Measurements from ENCODE around the gene SLC31A2. TPM values are rescaled to one million over a fixed set of nuclear protein-coding genes. Genes with fewer than 3 reads are reported as not detected.
"Not testable (repeated sequence)": the region's sequence is repeated elsewhere in the genome, so short reads cannot be mapped to it uniquely, and the experiment has no call there.

Gene SLC31A2
- total RNA-seq (2014; rRNA removed; shearing (Covaris generic)) = 0.41 and 2.3 TPM in 2 replicates

GRCh38 chr9:113150670-113151611 is at the start of gene SLC31A2:
Gene SLC31A2 (plus strand): TSS chr9:113151007. CDS start chr9:113151075, 68 bp downstream.
- Histone ChIP-seq H3K36me3 (replicated peaks; ENCODE audit: control insufficient read depth, insufficient read depth, low read length) (no peaks in the 10 kb centered on the region), H3K4me3 (ENCODE audit: insufficient read depth, low read depth, low read length) (peak within 1 kb of the TSS; percentile 72), H3K27me3 (ENCODE audit: control insufficient read depth, insufficient read depth, low read length) (peaks cover 13% of the 10 kb centered on the region)
- DNase-seq = peak; percentile 96

- not testable (repeated sequence) for DNase-seq; H3K4me3 ChIP-seq (ENCODE audit: insufficient read depth, low read depth, low read length); H3K36me3 ChIP-seq (replicated peaks; ENCODE audit: control insufficient read depth, insufficient read depth, low read length); H3K27me3 ChIP-seq (ENCODE audit: control insufficient read depth, insufficient read depth, low read length)
Measured at GRCh38 chr9:113105345-113105744, 45.5 kb upstream of the SLC31A2 start.

DNA sequence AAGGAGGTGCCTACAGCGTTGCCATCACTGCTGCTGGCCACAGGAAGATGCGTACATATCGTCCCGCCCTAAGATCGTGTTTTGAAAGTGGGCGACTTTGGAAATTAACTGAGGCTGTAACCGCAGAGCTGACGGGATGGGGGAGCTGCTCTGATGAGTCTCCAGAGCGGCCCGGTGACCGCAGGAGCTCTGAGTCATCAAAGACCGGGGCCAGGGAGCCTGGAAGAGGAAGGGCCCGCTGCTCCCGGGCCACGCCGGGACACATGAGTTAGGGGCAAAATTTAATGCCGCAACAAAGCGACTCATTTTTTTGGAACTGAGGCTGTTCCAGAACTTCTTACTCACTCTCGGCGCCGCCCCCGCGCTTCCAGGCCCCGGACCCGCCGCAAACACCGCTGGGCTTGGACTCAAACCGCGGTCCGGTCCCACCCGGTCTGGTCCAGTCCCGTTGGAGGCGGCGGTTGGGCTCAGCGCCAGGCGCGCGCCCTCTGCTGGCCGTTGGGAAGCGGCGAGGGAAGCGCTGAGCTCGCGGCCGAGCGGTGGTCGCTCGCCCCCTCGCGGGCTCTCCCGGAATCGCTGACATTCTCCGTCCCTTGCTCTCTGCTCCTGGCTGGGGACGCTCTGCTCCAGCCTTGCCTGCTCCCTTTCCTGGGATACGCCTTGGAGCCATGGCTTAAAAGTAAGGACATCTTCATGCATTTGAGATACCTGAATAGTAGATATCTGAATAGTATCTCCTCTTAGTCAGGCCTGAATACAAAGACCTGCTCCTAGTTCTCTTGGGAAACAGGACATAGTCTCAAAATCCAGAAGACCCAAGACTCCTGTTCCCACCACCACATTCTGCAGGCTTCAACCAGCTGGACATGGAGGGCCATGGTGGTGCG is 39.5 kb upstream of the SLC31A2 start:
- H3K36me3 ChIP-seq (replicated peaks; ENCODE audit: control insufficient read depth, insufficient read depth, low read length); H3K4me3 ChIP-seq (ENCODE audit: insufficient read depth, low read depth, low read length); H3K27me3 ChIP-seq (ENCODE audit: control insufficient read depth, insufficient read depth, low read length): not testable (repeated sequence)
- DNase-seq = peak; percentile 72

GRCh38 chr9:113112706-113113510 is 37.9 kb upstream of the SLC31A2 start:
- not testable (repeated sequence) for H3K27me3 ChIP-seq (ENCODE audit: control insufficient read depth, insufficient read depth, low read length); H3K4me3 ChIP-seq (ENCODE audit: insufficient read depth, low read depth, low read length); H3K36me3 ChIP-seq (replicated peaks; ENCODE audit: control insufficient read depth, insufficient read depth, low read length)
- peak; percentile 58 for DNase-seq

- H3K4me3 ChIP-seq (ENCODE audit: insufficient read depth, low read depth, low read length); H3K27me3 ChIP-seq (ENCODE audit: control insufficient read depth, insufficient read depth, low read length); DNase-seq; H3K36me3 ChIP-seq (replicated peaks; ENCODE audit: control insufficient read depth, insufficient read depth, low read length): not testable (repeated sequence)
Measured at GRCh38 chr9:113118829-113119228, 32.0 kb upstream of the SLC31A2 start.

- no peaks in the 10 kb centered on the region for H3K36me3 ChIP-seq (replicated peaks; ENCODE audit: control insufficient read depth, insufficient read depth, low read length)
- no peaks in the 10 kb centered on the region for H3K27me3 ChIP-seq (ENCODE audit: control insufficient read depth, insufficient read depth, low read length)
- DNase-seq = no peak
- H3K4me3 ChIP-seq (ENCODE audit: insufficient read depth, low read depth, low read length) = no peak overlapping the region
Measured at GRCh38 chr9:113125386-113126035, 25.3 kb upstream of the SLC31A2 start.

DNA sequence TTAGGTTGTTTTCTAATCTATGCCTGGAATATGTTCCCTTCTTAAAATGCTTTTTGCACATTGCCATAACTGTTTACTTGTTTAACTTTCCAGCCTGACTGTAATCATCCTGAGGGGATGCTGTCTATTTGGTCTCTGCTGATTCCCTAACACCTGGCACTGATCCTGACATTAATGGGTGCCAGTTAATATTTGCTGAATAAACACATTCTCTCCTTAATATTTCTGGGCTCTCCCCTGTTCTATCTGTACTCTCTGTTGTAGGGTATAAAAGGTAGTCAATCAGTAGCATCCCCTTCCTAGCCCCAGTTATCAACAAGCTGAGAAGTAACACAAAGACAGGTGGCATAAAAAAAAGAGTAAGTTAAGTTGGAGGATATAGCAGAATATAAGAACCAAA is 21.3 kb upstream of the SLC31A2 start:
- no peak for DNase-seq
- no peak overlapping the region for H3K4me3 ChIP-seq (ENCODE audit: insufficient read depth, low read depth, low read length)
- H3K36me3 ChIP-seq (replicated peaks; ENCODE audit: control insufficient read depth, insufficient read depth, low read length) = no peaks in the 10 kb centered on the region
- H3K27me3 ChIP-seq (ENCODE audit: control insufficient read depth, insufficient read depth, low read length) = no peaks in the 10 kb centered on the region

DNA sequence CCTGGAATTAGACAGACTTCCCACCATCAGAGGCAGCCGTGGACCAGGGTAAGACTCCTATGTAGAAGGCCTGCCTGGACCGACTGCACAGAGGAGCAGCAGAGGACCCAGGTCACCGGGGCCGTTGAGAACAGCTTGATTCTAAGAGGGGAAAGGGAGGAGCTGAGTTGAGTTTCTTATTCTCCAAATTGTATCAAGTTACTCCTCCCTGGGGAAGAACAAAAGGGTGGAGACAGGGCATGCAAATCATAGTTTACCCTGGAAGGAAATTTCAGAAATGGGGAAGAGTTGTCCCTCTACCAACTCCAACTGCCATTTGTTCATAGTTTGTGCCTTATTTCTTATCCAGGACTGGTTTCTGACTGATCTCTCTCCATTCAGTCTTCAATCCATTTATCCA is 20.9 kb upstream of the SLC31A2 start:
- no peak for DNase-seq
- Histone ChIP-seq H3K27me3 (ENCODE audit: control insufficient read depth, insufficient read depth, low read length) (no peaks in the 10 kb centered on the region), H3K36me3 (replicated peaks; ENCODE audit: control insufficient read depth, insufficient read depth, low read length) (no peaks in the 10 kb centered on the region), H3K4me3 (ENCODE audit: insufficient read depth, low read depth, low read length) (no peak overlapping the region)

DNA sequence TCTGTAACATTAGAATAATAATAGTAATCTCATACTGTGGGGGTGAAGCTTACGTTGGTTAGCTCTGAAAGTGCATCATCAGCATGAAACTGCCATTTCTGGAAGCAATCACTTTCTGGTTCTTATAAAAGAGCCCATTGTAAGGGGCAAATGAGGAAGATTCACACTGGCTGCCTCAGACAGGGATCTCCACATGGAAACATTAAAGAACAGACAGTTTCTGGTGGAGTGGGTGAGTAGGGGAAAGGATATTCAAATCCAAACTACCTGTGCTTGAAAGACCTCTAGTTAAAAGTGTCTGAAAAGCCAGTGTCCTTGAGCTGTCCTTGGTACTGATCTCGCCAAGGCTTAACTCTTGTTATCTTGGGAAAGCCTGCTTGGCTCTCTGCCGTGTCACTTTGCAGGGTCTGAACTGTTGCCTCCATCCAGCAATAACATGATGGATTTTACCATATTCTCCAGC is 19.1 kb upstream of the SLC31A2 start:
- peak; percentile 63 for DNase-seq
- Histone ChIP-seq H3K4me3 (ENCODE audit: insufficient read depth, low read depth, low read length) (no peak overlapping the region), H3K27me3 (ENCODE audit: control insufficient read depth, insufficient read depth, low read length) (no peaks in the 10 kb centered on the region), H3K36me3 (replicated peaks; ENCODE audit: control insufficient read depth, insufficient read depth, low read length) (no peaks in the 10 kb centered on the region)

GRCh38 chr9:113137196-113138168 is 13.3 kb upstream of the SLC31A2 start:
- Histone ChIP-seq H3K36me3 (replicated peaks; ENCODE audit: control insufficient read depth, insufficient read depth, low read length) (no peaks in the 10 kb centered on the region), H3K4me3 (ENCODE audit: insufficient read depth, low read depth, low read length) (no peak overlapping the region), H3K27me3 (ENCODE audit: control insufficient read depth, insufficient read depth, low read length) (no peaks in the 10 kb centered on the region)
- DNase-seq = no peak

- no peak overlapping the region for H3K4me3 ChIP-seq (ENCODE audit: insufficient read depth, low read depth, low read length)
Measured at GRCh38 chr9:113138760-113139159, 12.0 kb upstream of the SLC31A2 start.

DNA sequence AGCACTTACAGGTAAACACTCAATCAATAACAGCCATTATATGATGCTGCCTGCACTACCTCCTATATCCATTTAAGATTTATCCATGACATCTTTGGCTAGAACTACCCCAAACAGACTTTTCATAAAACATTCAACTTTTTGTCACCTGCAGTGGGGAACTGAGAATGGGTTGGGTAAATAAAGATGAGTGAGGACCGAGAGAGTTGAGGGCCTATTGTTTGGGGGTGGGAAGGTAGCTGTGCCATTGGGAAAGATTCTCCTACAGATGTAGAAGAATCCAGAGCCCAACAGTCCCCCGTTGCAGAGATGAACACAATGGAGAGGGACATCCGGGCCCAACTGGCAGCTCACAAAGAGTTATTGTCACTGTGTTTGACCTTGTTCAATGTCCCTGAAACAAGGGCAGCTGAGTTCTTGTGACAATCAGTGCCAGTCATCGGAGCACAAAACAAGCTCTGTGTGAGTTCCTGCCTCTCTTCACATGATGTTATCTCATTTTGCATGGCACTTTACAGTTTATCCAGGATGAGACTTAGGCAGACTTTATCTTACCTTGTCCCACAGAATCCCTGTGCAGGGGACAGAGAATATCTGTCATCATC is 11.5 kb upstream of the SLC31A2 start:
- H3K36me3 ChIP-seq (replicated peaks; ENCODE audit: control insufficient read depth, insufficient read depth, low read length) = no peaks in the 10 kb centered on the region
- H3K27me3 ChIP-seq (ENCODE audit: control insufficient read depth, insufficient read depth, low read length) = no peaks in the 10 kb centered on the region
- DNase-seq = no peak
- H3K4me3 ChIP-seq (ENCODE audit: insufficient read depth, low read depth, low read length) = no peak overlapping the region

More at GRCh38 chr9:113138760-113139159, 12.0 kb upstream of the SLC31A2 start:
- Histone ChIP-seq H3K27me3 (ENCODE audit: control insufficient read depth, insufficient read depth, low read length) (no peaks in the 10 kb centered on the region), H3K36me3 (replicated peaks; ENCODE audit: control insufficient read depth, insufficient read depth, low read length) (no peaks in the 10 kb centered on the region)
- DNase-seq = no peak

Data from H7 (cell line).